A549 (cell line): Measurements from ENCODE around the gene ATP1A2. TPM values are rescaled to one million over a fixed set of nuclear protein-coding genes. Genes with fewer than 3 reads are reported as not detected.
A peak's percentile ranks its signal among the peaks of the same experiment; 100 is the strongest.

ENCODE experiments used
- ATAC-seq, 2 experiments: fragments of 200-7000 bp in 1 of 2; fragments of >200 bp in 1 of 2; cut with Nextera tagmentation in 1 of 2; cut with Tn5 transposase in 1 of 2; 3 replicates each; pipeline versions ENCODE4 v1.8.0 to v1.9.1; 2018 to 2020; ENCODE audit warnings: mild to moderate bottlenecking in 1 of 2, moderate library complexity in 1 of 2
- CTCF ChIA-PET: fragments of 300-600 bp; sonication (Branson Sonifier 250); formaldehyde crosslinking; extraction: SDS; loops from one replicate; lab custom pipeline; 2021; ENCODE audit warnings: antibody characterized with exemption, inconsistent platforms; lab: Yijun Ruan, JAX
- POLR2A ChIA-PET: fragments of 350-600 bp; formaldehyde crosslinking; extraction: SDS; loops from one replicate; lab custom pipeline; 2021; ENCODE audit warnings: antibody characterized with exemption, inconsistent platforms; lab: Yijun Ruan, JAX
- DNase-seq, 2 experiments: peaks; one replicate each; pipeline versions ENCODE4 v3.0.0 to v3.0.0-alpha.2; 2011 to 2016; ENCODE audit warnings: low read depth in 1 of 2, low spot score in 1 of 2
- FAIRE-seq: peaks from 2 replicates; lab custom pipeline; 2011; peaks lifted over from hg19 to GRCh38; lab: Jason Lieb, UNC
- H3K27ac ChIP-seq, 2 experiments: fragments of >200 bp; sonication (Bioruptor Twin); formaldehyde crosslinking; 3 replicates each; pipeline ENCODE4 v1.5.1; 2016 to 2017
- H3K4me1 ChIP-seq: fragments of >200 bp; sonication (Bioruptor Twin); formaldehyde crosslinking; 3 replicates; pipeline ENCODE4 v1.6.1; 2016
- H3K4me2 ChIP-seq: fragments of >200 bp; sonication (Bioruptor Twin); formaldehyde crosslinking; 3 replicates; pipeline ENCODE4 v1.6.1; 2016
- H3K4me3 ChIP-seq: fragments of >200 bp; sonication (Bioruptor Twin); formaldehyde crosslinking; 3 replicates; pipeline ENCODE4 v1.5.1; 2016
- H3K9me3 ChIP-seq: fragments of >200 bp; sonication (Bioruptor Twin); formaldehyde crosslinking; 3 replicates; pipeline ENCODE4 v1.6.1; 2016
- BHLHE40 ChIP-seq: IDR thresholded peaks from 2 replicates; pipeline ENCODE4 v1.6.1; 2012; ENCODE audit warnings: low read depth, low read length, inconsistent platforms
- EP300 ChIP-seq, 2 experiments: fragments of >200 bp; sonication (Bioruptor Twin); formaldehyde crosslinking; IDR thresholded peaks; 2 replicates in 1 of 2; 3 replicates in 1 of 2; pipeline ENCODE4 v1.6.1; 2016 to 2017
- HEYL ChIP-seq: fragments of 250-450 bp; sonication (Bioruptor Pico); IDR thresholded peaks from 2 replicates; pipeline ENCODE4 v1.8.0; 2021; ENCODE audit warnings: mild to moderate bottlenecking, moderate library complexity
- KDM1A ChIP-seq: fragments of 200-600 bp; sonication (generic); IDR thresholded peaks from 2 replicates; pipeline ENCODE4 v1.6.1; 2016; ENCODE audit warnings: low read depth, mild to moderate bottlenecking
- MAFK ChIP-seq: fragments of 450-650 bp; IDR thresholded peaks from 2 replicates; pipeline ENCODE4 v1.6.1; 2014; ENCODE audit not compliant: partially characterized antibody
- NPAS2 ChIP-seq: fragments of 250-450 bp; sonication (Bioruptor Pico); IDR thresholded peaks from 2 replicates; pipeline ENCODE4 v1.8.0; 2022; ENCODE audit warnings: mild to moderate bottlenecking, moderate library complexity, borderline replicate concordance
- NR3C1 ChIP-seq: fragments of >200 bp; sonication (Bioruptor Twin); formaldehyde crosslinking; IDR thresholded peaks from 3 replicates; pipeline ENCODE4 v1.6.1; 2017
- RARB ChIP-seq: fragments of 250-450 bp; sonication (Bioruptor Pico); IDR thresholded peaks from 2 replicates; pipeline ENCODE4 v1.8.0; 2021; ENCODE audit warnings: mild to moderate bottlenecking, moderate library complexity
- REST ChIP-seq: fragments of 200-600 bp; sonication (generic); IDR thresholded peaks from 2 replicates; pipeline ENCODE4 v1.6.1; 2016; ENCODE audit warnings: antibody characterized with exemption, mild to moderate bottlenecking, moderate library complexity
- RFX5 ChIP-seq: fragments of 450-650 bp; IDR thresholded peaks from 2 replicates; pipeline ENCODE4 v1.7.1; 2014; ENCODE audit warnings: antibody characterized with exemption, mild to moderate bottlenecking, moderate library complexity
- SREBF2 ChIP-seq: fragments of 450-650 bp; IDR thresholded peaks from 2 replicates; pipeline ENCODE4 v1.6.1; 2014; ENCODE audit warnings: mild to moderate bottlenecking, moderate library complexity
- polyA plus RNA-seq, 4 experiments: library from polyadenylated mRNA; depleted of rRNA in 3 of 4; stranded (reverse); fragments of >200 nt; fragmentation: RNase III in 1 of 4; extraction: RNeasy Plus Mini Kit Qiagen cat#74134 plus additional on column Dnase treatment in 1 of 4; gene quantifications; 2 replicates in 3 of 4; 3 replicates in 1 of 4; pipeline ENCODE4 v1.2.3, GENCODE V29; 2011 to 2017
- TF ChIP-seq, protein P1 (sequence below): IDR thresholded peaks from 2 replicates; pipeline ENCODE4 v1.6.1; 2012; ENCODE audit warnings: low read depth, borderline replicate concordance
- TF ChIP-seq, protein P2 (sequence below): fragments of >200 bp; sonication (Bioruptor Twin); formaldehyde crosslinking; IDR thresholded peaks from 3 replicates; pipeline ENCODE4 v1.5.1; 2016
- TF ChIP-seq, protein P3 (sequence below): fragments of >200 bp; sonication (Bioruptor Twin); formaldehyde crosslinking; IDR thresholded peaks from 3 replicates; pipeline ENCODE4 v1.6.1; 2016

Gene ATP1A2
- polyA plus RNA-seq, 2 of the 4 experiments (the other 2 are of a cell fraction): 0.09 TPM; not detected in 1

GRCh38 chr1:160192234-160192633 is 76.7 kb downstream of the ATP1A2 start:
- Histone ChIP-seq H3K4me2 (no peak overlapping the region), H3K27ac (peak overlapping the region in 1 of 2 experiments; percentile 61; a peak in 1 of 6 replicates), H3K9me3 (no peaks in the 10 kb centered on the region), H3K4me1 (peaks cover 18% of the 10 kb centered on the region), H3K4me3 (no peak overlapping the region)
- ATAC-seq (no peak), FAIRE-seq (no peak), DNase-seq (no peak)
- CTCF ChIA-PET: interaction anchor here (0.8 to 6.7 kb wide), 33 partner anchors 11 to 188 kb away, joined by 3 to 108 read pairs (median 11); partner anchors contain the start of genes DCAF8 and PEA15
- TF ChIP-seq, protein P1, sequence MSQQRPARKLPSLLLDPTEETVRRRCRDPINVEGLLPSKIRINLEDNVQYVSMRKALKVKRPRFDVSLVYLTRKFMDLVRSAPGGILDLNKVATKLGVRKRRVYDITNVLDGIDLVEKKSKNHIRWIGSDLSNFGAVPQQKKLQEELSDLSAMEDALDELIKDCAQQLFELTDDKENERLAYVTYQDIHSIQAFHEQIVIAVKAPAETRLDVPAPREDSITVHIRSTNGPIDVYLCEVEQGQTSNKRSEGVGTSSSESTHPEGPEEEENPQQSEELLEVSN: no peak
- TF ChIP-seq SREBF2 (no peak), REST (no peak), RARB (CRISPR knock-in tag) (no peak), BHLHE40 (no peak), KDM1A (no peak), MAFK (no peak), EP300 (IDR thresholded peaks at IDR 0.05) (no peak), NPAS2 (CRISPR knock-in tag) (no peak), NR3C1 (no peak), RFX5 (no peak), HEYL (CRISPR knock-in tag) (no peak)
- TF ChIP-seq, protein P2, sequence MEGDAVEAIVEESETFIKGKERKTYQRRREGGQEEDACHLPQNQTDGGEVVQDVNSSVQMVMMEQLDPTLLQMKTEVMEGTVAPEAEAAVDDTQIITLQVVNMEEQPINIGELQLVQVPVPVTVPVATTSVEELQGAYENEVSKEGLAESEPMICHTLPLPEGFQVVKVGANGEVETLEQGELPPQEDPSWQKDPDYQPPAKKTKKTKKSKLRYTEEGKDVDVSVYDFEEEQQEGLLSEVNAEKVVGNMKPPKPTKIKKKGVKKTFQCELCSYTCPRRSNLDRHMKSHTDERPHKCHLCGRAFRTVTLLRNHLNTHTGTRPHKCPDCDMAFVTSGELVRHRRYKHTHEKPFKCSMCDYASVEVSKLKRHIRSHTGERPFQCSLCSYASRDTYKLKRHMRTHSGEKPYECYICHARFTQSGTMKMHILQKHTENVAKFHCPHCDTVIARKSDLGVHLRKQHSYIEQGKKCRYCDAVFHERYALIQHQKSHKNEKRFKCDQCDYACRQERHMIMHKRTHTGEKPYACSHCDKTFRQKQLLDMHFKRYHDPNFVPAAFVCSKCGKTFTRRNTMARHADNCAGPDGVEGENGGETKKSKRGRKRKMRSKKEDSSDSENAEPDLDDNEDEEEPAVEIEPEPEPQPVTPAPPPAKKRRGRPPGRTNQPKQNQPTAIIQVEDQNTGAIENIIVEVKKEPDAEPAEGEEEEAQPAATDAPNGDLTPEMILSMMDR: no peak
- TF ChIP-seq, protein P3, sequence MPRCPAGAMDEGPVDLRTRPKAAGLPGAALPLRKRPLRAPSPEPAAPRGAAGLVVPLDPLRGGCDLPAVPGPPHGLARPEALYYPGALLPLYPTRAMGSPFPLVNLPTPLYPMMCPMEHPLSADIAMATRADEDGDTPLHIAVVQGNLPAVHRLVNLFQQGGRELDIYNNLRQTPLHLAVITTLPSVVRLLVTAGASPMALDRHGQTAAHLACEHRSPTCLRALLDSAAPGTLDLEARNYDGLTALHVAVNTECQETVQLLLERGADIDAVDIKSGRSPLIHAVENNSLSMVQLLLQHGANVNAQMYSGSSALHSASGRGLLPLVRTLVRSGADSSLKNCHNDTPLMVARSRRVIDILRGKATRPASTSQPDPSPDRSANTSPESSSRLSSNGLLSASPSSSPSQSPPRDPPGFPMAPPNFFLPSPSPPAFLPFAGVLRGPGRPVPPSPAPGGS: no peak
- POLR2A ChIA-PET: interaction anchor here (0.6 kb wide), 1 partner anchor 21 kb away, joined by 3 read pairs; no protein-coding TSS in a partner anchor

Other genes with a start within 250 kb of the ATP1A2 start
- gene CFAP45, start 215.6 kb upstream of the ATP1A2 start, polyA plus RNA-seq (2011; rRNA removed): 0.50 and 0.67 TPM in 2 replicates
- gene CFAP45, start 215.6 kb upstream of the ATP1A2 start, polyA plus RNA-seq (2017; fragmentation: RNase III; extraction: RNeasy Plus Mini Kit Qiagen cat#74134 plus additional on column Dnase treatment): 0.76 to 0.89 TPM (median 0.87 TPM) in 3 replicates
- 533 and 536 TPM in 2 replicates for gene TAGLN2, start 190.3 kb upstream of the ATP1A2 start, polyA plus RNA-seq (2011; rRNA removed)
- 781 to 811 TPM (median 806 TPM) in 3 replicates for gene TAGLN2, start 190.3 kb upstream of the ATP1A2 start, polyA plus RNA-seq (2017; fragmentation: RNase III; extraction: RNeasy Plus Mini Kit Qiagen cat#74134 plus additional on column Dnase treatment)
- gene IGSF9, start 170.1 kb upstream of the ATP1A2 start, polyA plus RNA-seq (2011; rRNA removed): 0.05 and 0.06 TPM in 2 replicates
- 0.49 to 0.54 TPM (median 0.50 TPM) in 3 replicates for gene IGSF9, start 170.1 kb upstream of the ATP1A2 start, polyA plus RNA-seq (2017; fragmentation: RNase III; extraction: RNeasy Plus Mini Kit Qiagen cat#74134 plus additional on column Dnase treatment)
- gene SLAMF9, start 161.5 kb upstream of the ATP1A2 start, polyA plus RNA-seq (2011; rRNA removed): 0.21 and 0.25 TPM in 2 replicates
- 0.16 to 0.28 TPM (median 0.22 TPM) in 3 replicates for gene SLAMF9, start 161.5 kb upstream of the ATP1A2 start, polyA plus RNA-seq (2017; fragmentation: RNase III; extraction: RNeasy Plus Mini Kit Qiagen cat#74134 plus additional on column Dnase treatment)
- gene PIGM, start 83.8 kb upstream of the ATP1A2 start, polyA plus RNA-seq (2011; rRNA removed): 6.3 and 7.2 TPM in 2 replicates
- gene PIGM, start 83.8 kb upstream of the ATP1A2 start, polyA plus RNA-seq (2017; fragmentation: RNase III; extraction: RNeasy Plus Mini Kit Qiagen cat#74134 plus additional on column Dnase treatment): 4.8 to 5.3 TPM (median 5.0 TPM) in 3 replicates
- gene KCNJ10, start 45.6 kb upstream of the ATP1A2 start, polyA plus RNA-seq (2011; rRNA removed): not detected in 2 replicates
- gene KCNJ10, start 45.6 kb upstream of the ATP1A2 start, polyA plus RNA-seq (2017; fragmentation: RNase III; extraction: RNeasy Plus Mini Kit Qiagen cat#74134 plus additional on column Dnase treatment): 0.05 to 0.09 TPM (median 0.05 TPM) in 3 replicates
- not detected in 2 replicates for gene KCNJ9, start 34.2 kb upstream of the ATP1A2 start, polyA plus RNA-seq (2011; rRNA removed)
- not detected in 3 replicates for gene KCNJ9, start 34.2 kb upstream of the ATP1A2 start, polyA plus RNA-seq (2017; fragmentation: RNase III; extraction: RNeasy Plus Mini Kit Qiagen cat#74134 plus additional on column Dnase treatment)
- 7.3 and 8.3 TPM in 2 replicates for gene IGSF8, start 17.1 kb upstream of the ATP1A2 start, polyA plus RNA-seq (2011; rRNA removed)
- 6.3 to 8.5 TPM (median 7.8 TPM) in 3 replicates for gene IGSF8, start 17.1 kb upstream of the ATP1A2 start, polyA plus RNA-seq (2017; fragmentation: RNase III; extraction: RNeasy Plus Mini Kit Qiagen cat#74134 plus additional on column Dnase treatment)
- gene ATP1A4, start 35.8 kb downstream of the ATP1A2 start, polyA plus RNA-seq (2011; rRNA removed): not detected in 2 replicates
- not detected in 3 replicates for gene ATP1A4, start 35.8 kb downstream of the ATP1A2 start, polyA plus RNA-seq (2017; fragmentation: RNase III; extraction: RNeasy Plus Mini Kit Qiagen cat#74134 plus additional on column Dnase treatment)
- 0.04 and 0.08 TPM in 2 replicates for gene CASQ1, start 74.8 kb downstream of the ATP1A2 start, polyA plus RNA-seq (2011; rRNA removed)
- gene CASQ1, start 74.8 kb downstream of the ATP1A2 start, polyA plus RNA-seq (2017; fragmentation: RNase III; extraction: RNeasy Plus Mini Kit Qiagen cat#74134 plus additional on column Dnase treatment): 0.04 TPM in 1 of 3 replicates, not detected in the others
- 115 and 130 TPM in 2 replicates for gene PEA15, start 89.6 kb downstream of the ATP1A2 start, polyA plus RNA-seq (2011; rRNA removed)
- gene PEA15, start 89.6 kb downstream of the ATP1A2 start, polyA plus RNA-seq (2017; fragmentation: RNase III; extraction: RNeasy Plus Mini Kit Qiagen cat#74134 plus additional on column Dnase treatment): 136 to 157 TPM (median 150 TPM) in 3 replicates
- gene DCAF8, start 146.8 kb downstream of the ATP1A2 start, polyA plus RNA-seq (2011; rRNA removed): 103 and 113 TPM in 2 replicates
- gene DCAF8, start 146.8 kb downstream of the ATP1A2 start, polyA plus RNA-seq (2017; fragmentation: RNase III; extraction: RNeasy Plus Mini Kit Qiagen cat#74134 plus additional on column Dnase treatment): 67.4 to 69.8 TPM (median 69.8 TPM) in 3 replicates
- 54.3 and 56.7 TPM in 2 replicates for gene PEX19, start 169.4 kb downstream of the ATP1A2 start, polyA plus RNA-seq (2011; rRNA removed)
- 23.6 to 25.1 TPM (median 24.8 TPM) in 3 replicates for gene PEX19, start 169.4 kb downstream of the ATP1A2 start, polyA plus RNA-seq (2017; fragmentation: RNase III; extraction: RNeasy Plus Mini Kit Qiagen cat#74134 plus additional on column Dnase treatment)
- 149 and 188 TPM in 2 replicates for gene COPA, start 227.5 kb downstream of the ATP1A2 start, polyA plus RNA-seq (2011; rRNA removed)
- gene COPA, start 227.5 kb downstream of the ATP1A2 start, polyA plus RNA-seq (2017; fragmentation: RNase III; extraction: RNeasy Plus Mini Kit Qiagen cat#74134 plus additional on column Dnase treatment): 80.3 to 83.5 TPM (median 82.5 TPM) in 3 replicates
- 90.4 and 91.6 TPM in 2 replicates for gene NCSTN, start 227.6 kb downstream of the ATP1A2 start, polyA plus RNA-seq (2011; rRNA removed)
- 40.5 to 44.6 TPM (median 41.6 TPM) in 3 replicates for gene NCSTN, start 227.6 kb downstream of the ATP1A2 start, polyA plus RNA-seq (2017; fragmentation: RNase III; extraction: RNeasy Plus Mini Kit Qiagen cat#74134 plus additional on column Dnase treatment)